HG02885 (cell line): ENCODE results near the gene HYOU1.
"Not testable (repeated sequence)": the region's sequence is repeated elsewhere in the genome, so short reads cannot be mapped to it uniquely, and the experiment has no call there.

ENCODE experiments used
- ATAC-seq: cut with Tn5 transposase; IDR thresholded peaks from one replicate; pipeline ENCODE4 v1.9.1; 2021; ENCODE audit warnings: mild to moderate bottlenecking; ENCODE audit not compliant: unreplicated experiment, poor library complexity

Gene HYOU1

DNA sequence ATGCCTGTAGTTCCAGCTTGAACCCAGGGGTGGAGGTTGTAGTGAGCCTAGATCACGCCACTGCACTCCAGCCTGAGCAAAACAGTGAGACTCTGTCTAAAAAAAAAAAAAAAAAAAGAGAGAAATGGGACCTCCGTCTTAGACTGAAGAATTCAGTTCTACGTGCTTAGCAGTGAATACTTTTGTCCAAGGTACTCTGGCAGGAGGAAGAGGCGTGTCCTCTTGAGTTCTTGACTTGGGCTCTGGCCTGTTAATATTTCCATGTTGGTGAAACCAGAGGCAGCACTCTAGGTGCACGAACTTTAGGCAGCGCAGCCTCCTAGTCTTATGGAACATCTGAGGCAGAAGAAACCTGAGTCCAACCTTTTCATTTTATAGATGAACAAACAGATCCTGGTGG, 30.1 kb upstream of the HYOU1 start:
- no peak for ATAC-seq

DNA sequence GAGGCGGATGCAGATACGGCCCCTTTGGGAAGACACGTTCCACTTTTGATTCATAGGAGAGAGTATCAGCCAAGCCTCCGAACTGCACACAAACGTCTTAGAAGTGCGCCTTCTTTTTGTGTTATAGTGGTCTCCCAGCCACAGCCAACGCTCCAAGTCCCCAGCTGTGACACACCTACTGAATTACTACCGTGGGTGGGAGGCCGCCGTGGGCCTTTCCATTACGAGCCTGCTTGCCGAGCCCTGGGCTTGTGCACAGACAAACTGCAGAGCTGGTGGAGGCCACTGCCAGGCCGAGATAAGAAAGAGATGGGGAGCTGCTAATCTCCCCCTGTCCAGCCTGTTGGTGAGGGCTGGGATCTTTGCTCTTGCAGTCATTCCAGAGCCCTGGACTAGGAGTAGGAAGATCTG, 28.4 kb upstream of the HYOU1 start:
- ATAC-seq: peak; percentile 23

DNA sequence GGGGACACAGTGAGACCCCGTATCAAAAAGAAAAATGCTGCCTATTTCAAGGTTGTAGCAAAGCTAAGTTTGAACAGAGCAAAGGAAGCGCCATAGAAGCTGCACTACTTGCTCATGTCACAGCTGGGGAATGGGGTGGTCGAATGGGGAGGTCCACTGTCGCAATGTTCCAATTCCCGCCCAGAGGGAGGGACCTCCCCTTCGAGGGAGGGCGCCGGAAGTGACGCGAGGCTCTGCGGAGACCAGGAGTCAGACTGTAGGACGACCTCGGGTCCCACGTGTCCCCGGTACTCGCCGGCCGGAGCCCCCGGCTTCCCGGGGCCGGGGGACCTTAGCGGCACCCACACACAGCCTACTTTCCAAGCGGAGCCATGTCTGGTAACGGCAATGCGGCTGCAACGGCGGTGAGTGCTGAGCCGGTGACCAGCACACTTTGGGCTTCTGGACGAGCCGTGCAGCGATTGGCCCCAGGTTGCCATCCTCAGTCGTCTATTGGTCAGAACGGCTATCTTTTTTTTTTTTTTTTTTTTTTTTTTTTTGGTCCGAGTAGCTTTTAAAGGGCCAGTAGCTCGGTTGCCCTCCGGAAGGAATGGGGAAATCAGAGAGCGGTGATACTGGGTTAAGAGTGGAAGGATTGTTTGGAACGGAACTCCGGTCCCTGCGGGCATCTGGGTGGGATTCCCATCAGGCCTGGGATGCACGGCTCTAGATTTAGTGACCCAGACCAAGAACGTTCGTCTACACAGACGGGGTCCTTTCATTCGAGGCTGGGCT, 27.8 kb upstream of the HYOU1 start, which contains the start of gene HMBS:
HMBS (plus strand) TSS at position 219 of the 774 bp plus-strand sequence; CDS start at position 372, 153 bp downstream.
- ATAC-seq: peak; percentile 92

DNA sequence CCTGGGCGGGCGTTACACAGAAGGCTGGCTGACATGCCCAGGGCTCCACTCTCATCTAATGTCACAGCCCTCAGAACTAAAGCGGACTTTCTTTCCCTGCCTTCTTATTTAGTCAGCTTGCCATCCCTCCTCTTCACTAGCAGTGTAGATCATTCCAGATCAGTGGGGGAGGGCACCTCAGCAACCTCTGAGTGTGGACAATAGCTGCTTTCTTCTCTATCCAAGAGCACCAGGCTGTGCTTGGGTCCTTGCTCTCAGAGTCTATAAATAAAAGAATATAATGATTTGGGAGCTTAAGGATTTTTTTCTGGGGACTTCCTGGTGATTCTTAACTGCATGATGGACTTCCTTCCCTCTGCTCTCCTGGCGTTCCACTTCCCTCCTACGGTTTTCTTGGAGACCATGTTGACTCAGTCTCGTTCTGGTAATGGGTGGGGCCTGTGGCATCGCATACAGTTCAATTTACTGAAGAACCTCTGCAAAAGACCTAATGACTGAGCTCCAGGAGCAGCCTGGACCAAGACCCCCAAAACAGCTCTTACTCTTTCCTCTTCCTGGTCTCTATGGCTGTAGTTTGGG, 24.8 kb upstream of the HYOU1 start:
- ATAC-seq: no peak

DNA sequence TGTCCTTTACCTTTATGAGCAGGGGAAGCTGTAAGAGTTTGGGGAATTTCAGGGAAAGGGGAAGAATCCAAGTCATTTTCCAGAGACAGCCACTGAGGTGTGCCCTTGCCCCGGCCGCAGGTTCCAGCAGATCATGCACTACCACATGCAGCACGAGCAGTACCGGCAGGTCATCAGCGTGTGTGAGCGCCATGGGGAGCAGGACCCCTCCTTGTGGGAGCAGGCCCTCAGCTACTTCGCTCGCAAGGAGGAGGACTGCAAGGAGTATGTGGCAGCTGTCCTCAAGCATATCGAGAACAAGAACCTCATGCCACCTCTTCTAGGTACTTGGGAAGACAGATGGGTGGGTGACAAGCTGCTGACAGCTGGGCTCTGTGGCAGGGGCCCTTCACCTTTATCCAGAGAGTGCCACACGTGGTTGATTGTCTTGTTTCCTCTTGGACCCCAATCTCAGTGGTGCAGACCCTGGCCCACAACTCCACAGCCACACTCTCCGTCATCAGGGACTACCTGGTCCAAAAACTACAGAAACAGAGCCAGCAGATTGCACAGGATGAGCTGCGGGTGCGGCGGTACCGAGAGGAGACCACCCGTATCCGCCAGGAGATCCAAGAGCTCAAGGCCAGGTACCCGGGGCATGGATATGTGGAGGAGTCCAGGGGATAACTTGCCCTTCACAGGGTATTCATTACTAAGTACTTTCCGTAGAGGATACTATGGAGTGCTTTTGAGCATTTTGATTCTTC, 21.8 kb upstream of the HYOU1 start:
- no peak for ATAC-seq

DNA sequence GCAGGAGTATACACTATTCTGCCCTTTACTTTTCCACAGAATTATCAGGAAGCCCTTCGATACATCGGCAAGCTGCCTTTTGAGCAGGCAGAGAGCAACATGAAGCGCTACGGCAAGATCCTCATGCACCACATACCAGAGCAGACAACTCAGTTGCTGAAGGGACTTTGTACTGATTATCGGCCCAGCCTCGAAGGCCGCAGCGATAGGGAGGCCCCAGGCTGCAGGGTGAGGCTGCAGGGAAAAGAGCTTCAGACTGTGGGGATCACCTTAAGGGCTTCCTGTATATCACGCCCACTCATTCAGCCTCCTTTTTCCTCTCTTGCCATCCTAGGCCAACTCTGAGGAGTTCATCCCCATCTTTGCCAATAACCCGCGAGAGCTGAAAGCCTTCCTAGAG, 20.8 kb upstream of the HYOU1 start:
- ATAC-seq: no peak

DNA sequence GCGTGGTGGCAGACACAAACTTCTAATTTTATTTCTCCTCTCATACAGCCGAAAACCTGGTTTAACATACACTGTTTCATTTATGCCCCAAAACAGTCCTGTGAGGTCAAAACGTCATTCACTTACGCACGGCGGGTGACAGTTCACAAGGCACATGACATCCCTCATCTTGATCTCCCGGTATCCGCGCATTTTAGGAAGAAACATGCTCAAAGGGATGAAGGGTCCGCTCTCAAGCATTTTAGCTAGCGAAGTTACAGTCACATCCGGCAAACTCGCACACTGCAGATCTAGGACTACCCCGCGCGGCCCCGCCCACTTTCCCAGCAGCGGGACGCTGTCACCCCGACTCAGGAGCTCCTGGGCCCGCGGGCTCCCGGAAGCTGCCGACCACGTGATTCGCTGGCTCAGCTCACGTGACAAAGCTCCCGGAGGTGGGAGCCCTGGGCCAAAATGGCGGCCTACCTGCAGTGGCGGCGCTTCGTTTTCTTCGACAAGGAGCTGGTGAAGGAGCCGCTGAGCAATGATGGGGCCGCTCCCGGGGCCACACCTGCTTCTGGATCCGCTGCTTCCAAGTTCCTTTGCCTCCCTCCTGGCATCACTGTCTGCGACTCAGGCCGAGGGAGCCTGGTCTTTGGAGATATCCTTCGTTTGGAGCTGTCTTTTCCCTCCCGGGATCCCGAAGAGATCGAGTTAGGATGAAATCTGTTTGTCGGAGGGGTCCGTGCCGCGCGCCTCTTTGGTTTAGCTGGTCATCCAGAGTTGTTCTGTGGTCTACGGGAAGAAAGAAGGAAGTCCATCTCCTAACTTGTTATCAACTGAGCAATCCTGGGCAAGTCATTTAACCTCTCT, 10.6 kb upstream of the HYOU1 start, which contains the start of gene VPS11:
VPS11 (plus strand) TSS at position 448 of the 852 bp plus-strand sequence; CDS start at position 454, 6 bp downstream.
- peak; percentile 92 for ATAC-seq

DNA sequence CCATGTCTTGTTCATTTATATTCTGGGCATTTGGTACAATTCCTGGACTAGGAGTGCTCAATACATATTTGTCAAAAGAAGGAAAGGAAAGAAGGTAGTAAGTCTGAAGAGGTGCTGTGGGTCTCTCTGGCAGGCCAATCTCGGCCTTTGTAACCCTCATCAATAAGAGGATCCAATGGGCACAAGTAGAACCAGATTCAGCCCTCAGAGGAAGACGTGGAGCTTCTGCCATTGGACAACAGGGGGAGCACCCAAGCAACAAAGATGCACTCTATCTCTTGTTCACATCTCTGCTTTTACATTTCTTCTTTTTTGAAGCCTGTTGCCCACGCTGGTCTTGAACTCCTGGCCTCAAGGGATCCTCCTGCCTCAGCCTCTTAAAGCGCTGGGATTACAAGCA, 8.4 kb upstream of the HYOU1 start:
- no peak for ATAC-seq

DNA sequence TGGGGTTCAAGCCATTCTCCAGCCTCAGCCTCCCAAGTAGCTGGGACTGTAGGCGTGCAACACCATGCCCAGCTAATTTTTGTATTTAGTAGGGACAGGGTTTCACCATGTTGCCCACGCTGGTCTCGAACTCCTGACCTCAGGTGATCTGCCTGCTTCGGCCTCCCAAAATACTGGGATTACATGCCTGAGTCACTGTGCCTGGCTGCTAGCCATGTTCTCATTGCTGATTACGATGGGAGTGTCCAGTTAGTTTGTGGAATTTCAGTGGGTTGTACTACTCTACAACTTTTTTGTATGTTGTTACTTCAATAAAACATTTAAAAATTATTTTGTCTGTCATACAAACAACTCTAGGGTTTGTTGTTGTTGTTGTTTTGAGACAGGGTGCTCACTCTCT, 5.8 kb upstream of the HYOU1 start:
- ATAC-seq: no peak

DNA sequence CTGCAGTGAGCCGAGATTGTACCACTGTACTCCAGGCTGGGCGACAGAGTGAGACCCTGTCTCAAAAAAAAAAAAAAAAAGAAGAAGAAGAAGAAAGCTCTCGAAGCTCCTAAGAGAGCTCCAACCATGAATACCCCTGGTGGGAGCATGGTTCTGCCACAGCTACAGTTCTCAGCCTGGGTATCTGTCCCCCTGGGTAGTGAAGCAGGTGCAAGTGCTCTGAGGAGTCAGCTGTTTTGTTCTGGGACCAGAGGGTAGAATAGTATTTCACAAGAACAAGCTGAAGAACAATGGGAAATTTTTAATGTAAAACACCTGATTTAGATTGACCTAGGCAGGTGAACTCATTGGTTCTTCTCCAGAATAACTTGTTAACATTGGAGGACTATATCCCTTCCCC, 4.3 kb upstream of the HYOU1 start:
- no peak for ATAC-seq

DNA sequence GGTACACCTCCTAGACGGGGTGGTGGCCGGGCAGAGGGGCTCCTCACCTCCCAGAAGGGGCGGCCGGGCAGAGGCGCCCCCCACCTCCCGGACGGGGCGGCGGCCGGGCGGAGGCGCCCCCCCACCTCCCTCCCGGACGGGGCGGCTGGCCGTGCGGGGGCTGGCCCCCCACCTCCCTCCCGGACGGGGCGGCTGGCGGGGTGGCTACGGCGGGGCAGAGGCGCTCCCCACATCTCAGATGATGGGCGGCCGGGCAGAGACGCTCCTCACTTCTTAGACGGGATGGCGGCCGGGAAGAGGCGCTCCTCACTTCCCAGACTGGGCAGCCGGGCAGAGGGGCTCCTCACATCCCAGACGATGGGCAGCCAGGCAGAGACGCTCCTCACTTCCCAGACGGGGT, 2.1 kb upstream of the HYOU1 start:
- not testable (repeated sequence) for ATAC-seq

DNA sequence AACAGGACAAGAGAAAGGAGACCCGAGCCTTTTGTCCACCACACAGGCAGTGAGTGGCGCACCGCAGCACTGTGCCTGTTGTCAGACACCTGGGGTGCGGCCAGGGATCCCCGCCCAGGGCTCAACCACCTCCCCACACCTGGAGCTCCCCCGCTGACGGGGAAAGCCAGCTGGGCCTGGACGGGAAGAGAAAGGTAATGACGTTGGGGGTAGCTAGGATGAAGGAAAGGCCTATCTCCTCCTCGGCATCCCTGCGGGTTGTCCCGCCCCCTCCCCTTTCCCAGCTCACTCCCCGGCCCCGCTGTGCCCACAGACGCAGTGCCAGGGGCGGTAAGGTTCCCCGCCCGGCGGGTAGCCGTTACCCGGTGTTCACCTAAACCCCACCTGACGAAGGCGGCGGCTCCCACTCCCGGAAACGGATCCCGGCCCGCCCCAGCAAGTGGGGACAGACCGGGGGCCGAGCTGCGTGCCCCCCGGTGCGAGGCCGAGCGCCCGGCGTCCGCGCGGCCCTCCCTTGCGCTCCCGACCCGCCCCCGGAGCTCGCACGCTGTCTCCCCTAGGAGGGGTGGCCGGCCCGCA, 495 bp downstream of the HYOU1 start:
- peak; percentile 36 for ATAC-seq

DNA sequence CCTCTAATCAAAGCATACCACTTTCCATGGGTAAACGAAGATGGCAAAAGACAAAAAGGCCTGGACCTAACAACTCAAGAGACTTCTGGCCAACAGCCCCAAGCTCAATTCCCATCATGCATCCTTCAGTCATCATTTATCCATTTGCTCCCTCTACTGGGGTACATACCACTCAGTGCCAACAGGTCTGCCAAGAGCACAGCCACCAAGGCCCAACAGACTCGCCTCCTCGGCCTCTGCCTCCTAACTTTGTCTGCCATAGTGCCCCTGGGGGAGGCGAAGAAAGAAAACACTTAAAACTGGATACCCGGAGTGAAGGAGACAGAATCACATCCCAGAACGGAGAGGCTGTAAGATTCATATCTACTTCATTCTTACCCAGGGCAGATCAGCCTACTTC, 1.1 kb downstream of the HYOU1 start:
- ATAC-seq: no peak

DNA sequence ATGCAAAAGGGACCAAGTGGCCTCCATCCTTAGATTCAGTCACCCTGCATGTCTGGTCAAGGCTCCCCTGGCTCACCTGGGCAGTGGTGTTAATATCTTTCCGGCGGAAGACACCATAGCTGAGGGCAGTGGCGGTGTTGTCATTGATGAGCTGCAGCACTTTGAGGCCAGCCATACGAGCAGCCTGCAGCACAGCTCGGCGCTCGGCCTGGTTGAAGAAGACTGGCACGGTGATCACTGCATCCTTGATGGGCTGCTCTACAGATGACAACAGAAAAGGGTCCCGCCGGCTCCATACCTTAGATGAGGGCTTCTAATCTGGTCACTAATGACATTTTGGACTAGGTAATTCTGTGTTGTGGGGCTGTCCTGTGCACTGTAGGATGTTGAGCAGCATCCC, 2.6 kb downstream of the HYOU1 start:
- no peak for ATAC-seq

DNA sequence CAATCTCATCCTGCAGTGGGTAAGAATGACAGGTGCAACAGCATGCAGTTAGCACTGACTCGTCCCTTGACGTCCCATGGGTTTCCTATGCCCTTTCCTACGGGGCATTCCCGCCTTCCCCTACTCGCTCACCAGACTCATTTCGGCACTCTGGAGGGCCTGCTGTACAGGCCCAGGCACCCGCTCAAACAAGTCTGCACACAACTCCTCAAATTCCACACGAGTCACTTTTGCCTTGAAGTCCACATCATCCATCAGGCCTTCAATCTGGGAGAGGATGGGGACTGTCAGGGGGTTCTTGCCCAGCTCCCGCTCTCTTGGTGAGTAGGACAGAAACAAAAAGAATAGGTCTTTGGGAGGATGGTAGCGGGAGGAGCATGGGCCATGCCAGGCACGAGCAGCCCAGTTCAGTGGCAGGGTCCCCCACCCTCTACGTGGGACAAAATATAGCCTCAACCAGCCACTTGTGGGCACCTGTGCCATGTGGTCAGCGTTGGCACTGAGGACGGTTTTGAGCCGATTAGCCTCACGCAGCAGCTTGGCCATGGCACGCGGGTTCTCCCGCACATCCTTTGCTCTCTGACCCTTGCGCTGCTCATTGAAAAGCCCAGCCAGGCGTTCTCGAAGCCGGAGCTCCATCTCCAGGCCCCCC, 4.7 kb downstream of the HYOU1 start:
- ATAC-seq: no peak

DNA sequence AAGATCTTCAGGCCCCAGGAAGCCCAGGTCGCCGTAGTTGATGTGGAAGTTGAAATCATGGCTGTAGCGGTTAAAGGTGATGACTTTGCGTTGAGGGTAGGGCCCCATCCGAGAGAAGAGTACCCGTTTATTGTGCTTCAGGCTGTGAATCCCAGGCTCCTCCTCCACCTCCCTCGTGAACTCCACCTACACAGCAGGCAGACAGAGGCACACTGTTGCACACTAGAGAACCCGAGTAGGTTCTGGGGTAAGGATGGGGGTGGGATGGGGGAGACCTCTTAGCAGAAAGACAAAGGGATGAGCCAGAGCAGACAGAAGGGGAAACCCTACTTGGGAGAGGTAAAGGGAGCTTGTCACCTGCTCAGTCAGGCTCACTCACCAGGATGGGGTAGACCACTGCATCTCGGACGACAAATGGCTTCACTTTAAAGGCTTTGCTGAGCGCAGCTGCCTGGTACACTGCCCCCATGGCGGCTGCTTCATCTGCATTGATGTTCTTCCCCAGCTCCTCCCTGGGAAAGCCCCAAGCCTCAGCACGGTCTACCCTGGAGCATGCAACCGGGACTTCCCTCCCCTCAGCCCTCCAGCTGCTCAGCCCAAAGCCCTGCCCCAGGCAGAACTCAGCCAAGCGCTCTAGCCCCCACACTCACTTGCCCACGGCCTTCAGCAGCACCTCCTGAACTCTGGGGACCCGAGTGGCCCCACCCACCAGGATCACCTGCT, 5.4 kb downstream of the HYOU1 start:
- peak; percentile 62 for ATAC-seq

DNA sequence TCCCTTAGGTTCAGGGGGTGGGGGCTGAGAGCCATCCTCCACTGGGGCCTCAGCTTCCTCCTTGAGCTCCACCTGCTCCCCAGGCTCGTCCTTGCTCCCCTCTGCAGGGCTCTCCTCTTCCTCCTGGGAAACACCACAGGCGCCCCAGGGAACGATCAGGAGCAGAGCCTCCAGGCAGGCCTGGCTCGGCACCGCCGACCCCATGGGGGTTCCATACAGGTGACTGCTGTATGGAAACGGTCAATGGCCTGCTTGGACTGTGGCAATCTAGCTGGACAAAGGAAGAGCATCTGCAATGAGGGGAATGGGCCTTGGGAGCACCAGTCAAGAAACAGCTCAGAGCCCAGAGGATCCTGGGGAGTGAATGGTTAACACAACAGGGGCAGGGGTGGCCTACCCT, 7.9 kb downstream of the HYOU1 start:
- ATAC-seq: no peak

DNA sequence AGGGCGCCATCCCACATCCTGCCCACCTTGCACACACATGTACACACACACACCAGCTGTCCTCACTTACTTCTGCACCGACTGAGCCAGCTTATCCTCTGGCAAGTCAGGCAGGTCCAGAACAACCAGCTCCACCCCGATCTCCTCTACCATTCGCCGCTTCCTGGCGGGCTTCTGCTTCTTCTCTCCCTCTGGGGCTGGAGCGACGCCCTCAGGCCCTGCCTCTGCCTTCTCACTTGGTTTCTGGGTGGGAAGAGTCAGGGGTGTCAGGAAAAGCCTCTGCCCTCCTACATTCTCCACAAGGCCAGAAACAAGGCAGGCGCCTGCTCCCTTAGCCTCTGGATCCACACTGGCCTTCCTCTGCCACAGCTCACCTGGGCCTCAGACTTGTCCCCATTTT, 8.4 kb downstream of the HYOU1 start:
- no peak for ATAC-seq

DNA sequence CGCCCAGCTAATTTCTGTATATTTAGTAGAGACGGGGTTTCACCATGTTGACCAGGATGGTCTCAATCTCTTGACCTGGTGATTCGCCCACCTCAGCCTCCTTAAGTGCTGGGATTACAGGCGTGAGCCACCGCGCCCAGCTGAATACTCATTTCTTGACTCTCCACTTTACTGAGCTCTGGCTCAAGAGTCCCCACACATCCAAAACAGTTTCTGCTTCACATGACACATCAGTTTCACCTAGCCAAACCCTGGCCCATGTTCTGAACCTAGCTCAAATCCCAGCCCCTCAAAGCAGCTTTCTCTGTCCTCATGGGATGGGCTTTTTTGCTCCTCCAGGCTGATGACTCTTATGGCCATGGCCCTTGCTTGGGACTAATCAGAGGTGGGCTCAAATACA, 9.8 kb downstream of the HYOU1 start:
- no peak for ATAC-seq
